ENCODE measurements around the gene PLEKHN1.

DNA sequence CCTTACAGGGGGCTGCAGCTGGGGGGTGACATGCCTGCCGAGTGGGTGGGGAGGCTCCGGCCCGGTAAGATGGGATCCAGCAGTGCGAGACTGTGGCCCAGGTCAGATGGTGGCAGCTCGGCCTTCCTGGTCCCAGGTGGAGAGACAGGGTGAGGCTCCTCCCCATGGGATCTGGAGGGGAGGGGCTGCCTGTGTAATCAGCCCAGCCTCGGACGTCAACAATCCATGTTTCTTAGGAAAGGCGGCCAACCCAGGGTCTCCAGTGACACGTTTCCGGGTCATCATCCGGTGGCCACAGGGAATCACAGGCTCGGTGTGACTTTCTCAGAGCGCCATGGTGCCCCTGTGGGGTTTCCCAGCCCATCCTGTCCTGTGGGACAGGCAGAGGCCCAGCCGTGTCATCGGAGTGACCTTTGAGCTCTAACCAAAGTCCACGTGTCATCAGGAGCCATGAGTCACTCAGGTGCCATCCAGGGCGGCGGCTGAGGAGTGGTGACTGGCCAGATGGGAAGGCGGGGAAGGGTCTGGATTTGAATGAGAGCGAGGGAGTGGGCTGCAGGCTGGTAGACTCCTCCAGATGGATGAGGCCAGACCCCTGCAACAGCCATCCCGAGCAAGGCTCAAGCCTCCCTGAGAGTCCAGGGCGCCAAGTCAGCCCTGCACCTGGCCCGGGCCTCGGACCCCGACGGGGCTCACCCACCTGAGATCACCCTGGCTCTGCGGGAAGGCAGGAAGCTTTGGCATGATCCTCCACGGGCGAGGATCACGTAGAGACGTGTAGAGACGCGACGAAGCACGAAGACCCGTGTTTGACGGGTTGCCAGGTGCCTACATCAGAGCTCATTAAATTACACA lies 40.2 kb downstream of the PLEKHN1 start:
- TF ChIP-seq POLR2A (IDR thresholded peaks at IDR 0.05; ENCODE audit: low read depth, low read length) = no peak
- TF ChIP-seq POLR2AphosphoS5 (IDR thresholded peaks at IDR 0.05; ENCODE audit: low read depth, low read length) = no peak
- TF ChIP-seq TAF1 (IDR thresholded peaks at IDR 0.05; ENCODE audit: low read depth, low read length) = no peak
- no peak for TF ChIP-seq PAX5 (IDR thresholded peaks at IDR 0.05; ENCODE audit: insufficient read depth, low read length, severe bottlenecking)
- TF ChIP-seq SPI1 (IDR thresholded peaks at IDR 0.05; ENCODE audit: low read depth, low read length) = no peak
